Kidney (tissue), 14 donors: Measurements from ENCODE around the gene ANKLE1. TPM values are rescaled to one million over a fixed set of nuclear protein-coding genes. Genes with fewer than 3 reads are reported as not detected.

ENCODE experiments used
- DNase-seq, 5 donors: peaks; one replicate each; pipeline ENCODE4 v3.0.0-alpha.2; 2013 to 2020
- FAIRE-seq: peaks from 2 replicates; lab custom pipeline; 2012; peaks lifted over from hg19 to GRCh38; lab: Jason Lieb, UNC
- H3K27ac ChIP-seq, 2 donors: one replicate each; pipeline ENCODE4 v1.7.0; 2013; ENCODE audit warnings: low read depth in 2 of 2, low read length in 2 of 2, inconsistent platforms in 1 of 2
- H3K27me3 ChIP-seq: one replicate; pipeline ENCODE4 v1.7.1; 2013; ENCODE audit warnings: low read length, inconsistent platforms; ENCODE audit not compliant: control insufficient read depth, insufficient read depth
- H3K36me3 ChIP-seq, 3 donors: one replicate each; pipeline versions ENCODE4 v1.7.0 to v1.7.1; 2013; ENCODE audit warnings: low read length in 3 of 3, control low read depth in 1 of 3, inconsistent platforms in 1 of 3; ENCODE audit not compliant: insufficient read depth in 3 of 3, control insufficient read depth in 2 of 3
- H3K4me1 ChIP-seq, 3 donors: one replicate each; pipeline versions ENCODE4 v1.7.0 to v1.7.1; 2013; ENCODE audit warnings: low read length in 3 of 3, inconsistent platforms in 1 of 3, low read depth in 1 of 3; ENCODE audit not compliant: control insufficient read depth in 2 of 3, insufficient read depth in 2 of 3
- H3K4me3 ChIP-seq, 3 donors: one replicate each; pipeline versions ENCODE4 v1.7.0 to v1.8.1; 2013; ENCODE audit warnings: low read length in 3 of 3, control low read depth in 1 of 3, inconsistent platforms in 1 of 3
- H3K9ac ChIP-seq, 3 donors: one replicate each; pipeline versions ENCODE4 v1.7.0 to v1.7.1; 2013; ENCODE audit warnings: low read length in 3 of 3, control low read depth in 1 of 3, inconsistent platforms in 1 of 3
- H3K9me3 ChIP-seq, 3 donors: one replicate each; pipeline versions ENCODE4 v1.7.0 to v1.7.1; 2013; ENCODE audit warnings: low read length in 3 of 3, control low read depth in 1 of 3, inconsistent platforms in 1 of 3; ENCODE audit not compliant: control insufficient read depth in 2 of 3, insufficient read depth in 1 of 3
- CTCF ChIP-seq: IDR thresholded peaks from 3 replicates; pipeline ENCODE4 v1.5.1; 2012; ENCODE audit warnings: mild to moderate bottlenecking, moderate library complexity, borderline replicate concordance; ENCODE audit not compliant: insufficient read depth; ENCODE audit errors: extremely low read depth
- intact Hi-C: fragments of 100-400 bp; cut with DNase I; formaldehyde crosslinking; loops from one replicate; pipeline ENCODE4 v1.11.1; 2022
- polyA plus RNA-seq: library from polyadenylated mRNA; stranded (reverse); fragments of 350-450 nt; fragmentation: Illumina TruSeq; extraction: RNeasy Lipid Tissue Mini Kit (QIAGEN cat#74804); gene quantifications from one replicate; pipeline ENCODE4 v1.2.3, GENCODE V29; 2014; ENCODE audit warnings: low read depth, low replicate concordance; ENCODE audit not compliant: insufficient read depth
- total RNA-seq: library from RNA; stranded (reverse); fragmentation: NEBNext Ultra II Directional; extraction: Animal tissue kit (Norgen Biotek cat#: 25700); gene quantifications from one replicate; pipeline ENCODE4 v1.2.1, GENCODE V29; 2021
- donor health status: control.
- donor health status: control.
- donor health status: control.
- donor health status: control.
- donor health status: control.
- donor health status: DM: yes; HTN: yes; CAD: no.
- donor health status: Normal renal cell carcinoma (clear cell type).

The ANKLE1 gene
- total and polyA plus RNA-seq, 2 donors from 2014 or later: 0.54 TPM; not detected in 1

GRCh38 chr19:17300992-17301619 is 19.4 kb downstream of the ANKLE1 start:
- H3K9ac ChIP-seq: no peak overlapping the region
- H3K4me3 ChIP-seq: no peak overlapping the region
- H3K36me3 ChIP-seq: no peaks in the 10 kb centered on the region
- peaks cover 0 to 13% (median 10%) of the 10 kb centered on the region in 3 donors for H3K4me1 ChIP-seq
- H3K9me3 ChIP-seq: no peaks in the 10 kb centered on the region
- TF ChIP-seq CTCF: no peak
- H3K27ac ChIP-seq: no peak overlapping the region
- DNase-seq: peak in 1 of 5 donors; percentile 53
- no peak for FAIRE-seq
- no peaks in the 10 kb centered on the region for H3K27me3 ChIP-seq
- intact Hi-C loops: no loop called here

- Histone ChIP-seq H3K36me3 (no peaks in the 10 kb centered on the region), H3K4me3 (peak overlapping the region in 2 of 3 donors; percentile 48 to 66), H3K4me1 (peaks cover 0 to 17% (median 10%) of the 10 kb centered on the region in 3 donors), H3K9me3 (no peaks in the 10 kb centered on the region), H3K27ac (peak overlapping the region in 1 of 2 donors; percentile 43), H3K9ac (peak overlapping the region in 2 of 3 donors; percentile 58 to 82), H3K27me3 (no peaks in the 10 kb centered on the region)
- TF ChIP-seq CTCF: no peak
- DNase-seq (peak in 3 of 5 donors; percentile 29 to 86 (median 82)), FAIRE-seq (no peak)
- intact Hi-C loops: no loop called here
Measured at GRCh38 chr19:17302391-17303166, 20.9 kb downstream of the ANKLE1 start.

- Histone ChIP-seq H3K4me1 (peaks cover 0 to 19% (median 10%) of the 10 kb centered on the region in 3 donors), H3K27me3 (no peaks in the 10 kb centered on the region), H3K9ac (peak within 1 kb of the TSS in 2 of 3 donors; percentile 58 to 82), H3K27ac (peak within 1 kb of the TSS in 1 of 2 donors; percentile 43), H3K4me3 (peak within 1 kb of the TSS in 2 of 3 donors; percentile 48 to 66), H3K36me3 (no peaks in the 10 kb centered on the region), H3K9me3 (no peaks in the 10 kb centered on the region)
- DNase-seq (peak; percentile 97 to 99 (median 98)), FAIRE-seq (peak; percentile 37)
- TF ChIP-seq CTCF: peak; percentile 54
- intact Hi-C loops: no loop called here
Measured at GRCh38 chr19:17303167-17303939, 21.7 kb downstream of the ANKLE1 start, which contains the start of gene ABHD8. TSS of gene ABHD8 (minus strand) at chr19:17303425. CDS start at chr19:17301616, 1,809 bp downstream.
